K562 (cell line): Measurements from ENCODE around the gene PANX1. TPM values are rescaled to one million over a fixed set of nuclear protein-coding genes. Genes with fewer than 3 reads are reported as not detected.

ENCODE experiments used
- ATAC-seq: fragments of 200-7000 bp; cut with Tn5 transposase; 3 replicates; pipeline ENCODE4 v1.9.1; 2020; ENCODE audit warnings: moderate library complexity
- BruUV-seq: library from RNA; stranded (reverse); fragments of 400-500 nt; replicated peaks from 2 replicates; lab custom pipeline; 2021; lab: Mats Ljungman, UMichigan
- CTCF ChIA-PET: fragments of 300-600 bp; formaldehyde crosslinking; extraction: SDS; loops from one replicate; lab custom pipeline; 2021; ENCODE audit warnings: low intra/inter-chr PET ratio; lab: Yijun Ruan, JAX
- POLR2A ChIA-PET: fragments of 300-600, 350-650 bp; sonication (Branson Sonifier 250); formaldehyde crosslinking; extraction: SDS; loops from one replicate; lab custom pipeline; 2021; ENCODE audit warnings: antibody characterized with exemption, inconsistent platforms; lab: Yijun Ruan, JAX
- DNase-seq, 4 experiments: peaks; one replicate each; pipeline versions ENCODE4 v3.0.0 to v3.0.0-alpha.2; 2011 to 2018; ENCODE audit warnings: low spot score in 3 of 4, mixed read lengths in 3 of 4; ENCODE audit errors: extremely low read depth in 1 of 4
- FAIRE-seq: peaks from 2 replicates; lab custom pipeline; 2011; peaks lifted over from hg19 to GRCh38; lab: Jason Lieb, UNC
- H2AFZ ChIP-seq: 2 replicates; pipeline ENCODE4 v1.6.0; 2011; ENCODE audit warnings: low read depth, low read length, control low read depth, inconsistent platforms
- H3K27ac ChIP-seq: fragments of 200-600 bp; 3 replicates; pipeline ENCODE4 v1.8.0; 2011; ENCODE audit warnings: low read depth, mild to moderate bottlenecking, control low read depth, inconsistent platforms, low read length, moderate library complexity, mixed read lengths; ENCODE audit errors: extremely low read depth
- H3K27me3 ChIP-seq, 2 experiments: fragments of 300-600 bp in 1 of 2; 2 replicates in 1 of 2; 3 replicates in 1 of 2; pipeline versions ENCODE4 v1.6.0 to v1.8.0; 2011; ENCODE audit warnings: inconsistent platforms in 2 of 2, low read length in 2 of 2, mild to moderate bottlenecking in 1 of 2, mixed read lengths in 1 of 2, moderate library complexity in 1 of 2; ENCODE audit not compliant: control insufficient read depth in 2 of 2, insufficient read depth in 2 of 2
- H3K36me3 ChIP-seq: fragments of 300-600 bp; 3 replicates; pipeline ENCODE4 v1.8.0; 2011; ENCODE audit warnings: mild to moderate bottlenecking, low read length, inconsistent platforms; ENCODE audit not compliant: control insufficient read depth, insufficient read depth
- H3K4me1 ChIP-seq, 2 experiments: fragments of 200-600 bp in 1 of 2; replicated peaks in 1 of 2; 2 replicates in 1 of 2; 3 replicates in 1 of 2; pipeline versions ENCODE4 v1.5.1 to v1.8.0; 2011; ENCODE audit warnings: inconsistent platforms in 2 of 2, low read length in 2 of 2, mild to moderate bottlenecking in 1 of 2, mixed read lengths in 1 of 2, moderate library complexity in 1 of 2; ENCODE audit not compliant: control insufficient read depth in 2 of 2, insufficient read depth in 2 of 2
- H3K4me2 ChIP-seq: 2 replicates; pipeline ENCODE4 v1.6.1; 2011; ENCODE audit warnings: low read length, control low read depth, inconsistent platforms, mixed read lengths; ENCODE audit not compliant: insufficient read depth
- H3K4me3 ChIP-seq: fragments of 200-600 bp; sonication (generic), shearing (Covaris generic); 2 replicates; pipeline ENCODE4 v1.5.1; 2016; ENCODE audit warnings: control low read depth, inconsistent platforms
- H3K79me2 ChIP-seq: fragments of 200-600 bp; 3 replicates; pipeline ENCODE4 v1.8.0; 2011; ENCODE audit warnings: low read length, inconsistent platforms; ENCODE audit not compliant: control insufficient read depth, insufficient read depth
- H3K9ac ChIP-seq, 2 experiments: 2 replicates each; pipeline versions ENCODE4 v1.6.0 to v1.6.1; 2011; ENCODE audit warnings: low read depth in 2 of 2, low read length in 2 of 2, control low read depth in 1 of 2, inconsistent platforms in 1 of 2, mild to moderate bottlenecking in 1 of 2, mixed read lengths in 1 of 2; ENCODE audit not compliant: insufficient read depth in 1 of 2
- H3K9me1 ChIP-seq: one replicate; pipeline ENCODE4 v1.6.0; 2011; ENCODE audit warnings: inconsistent platforms, mild to moderate bottlenecking, low read length, moderate library complexity; ENCODE audit not compliant: control insufficient read depth, insufficient read depth
- H3K9me3 ChIP-seq: replicated peaks from 2 replicates; pipeline ENCODE4 v1.5.1; 2011; ENCODE audit warnings: low read depth, low read length, inconsistent platforms; ENCODE audit not compliant: control insufficient read depth, insufficient read depth
- H4K20me1 ChIP-seq: replicated peaks from 2 replicates; pipeline ENCODE4 v1.6.1; 2011; ENCODE audit warnings: low read length, inconsistent platforms, mixed read lengths; ENCODE audit not compliant: control insufficient read depth, insufficient read depth
- CBFA2T3 ChIP-seq: fragments of 450-650 bp; IDR thresholded peaks from 2 replicates; pipeline ENCODE4 v1.6.1; 2017
- CTCF ChIP-seq, 3 experiments: IDR thresholded peaks in 2 of 3; conservative IDR thresholded peaks in 1 of 3; 2 replicates each; pipeline ENCODE4 v1.5.1; 2011 to 2012; ENCODE audit warnings: low read length in 3 of 3, mild to moderate bottlenecking in 3 of 3, control low read depth in 2 of 3, improper control_type of control experiment in 1 of 3, inconsistent platforms in 1 of 3, low read depth in 1 of 3, mixed read lengths in 1 of 3, moderate library complexity in 1 of 3; ENCODE audit not compliant: insufficient read depth in 2 of 3
- DDX20 ChIP-seq: fragments of 450-650 bp; IDR thresholded peaks from 2 replicates; pipeline ENCODE4 v1.6.1; 2016; ENCODE audit warnings: missing genetic modification characterization, low read depth, mild to moderate bottlenecking, missing compliant biosample characterization, moderate library complexity
- FOXJ2 ChIP-seq: fragments of 200-800 bp; sonication (Bioruptor generic); IDR thresholded peaks from 2 replicates; pipeline ENCODE4 v1.6.1; 2016; ENCODE audit warnings: missing genetic modification characterization, missing compliant biosample characterization
- GATAD2A ChIP-seq: fragments of 450-650 bp; IDR thresholded peaks from 2 replicates; pipeline ENCODE4 v1.6.1; 2017
- GTF2A2 ChIP-seq: IDR thresholded peaks from 2 replicates; pipeline ENCODE4 v1.6.1; 2016; ENCODE audit warnings: mild to moderate bottlenecking, missing genetic modification characterization, missing compliant biosample characterization
- HSF4 ChIP-seq: fragments of 250-450 bp; sonication (Bioruptor Pico); IDR thresholded peaks from 2 replicates; pipeline ENCODE4 v2.1.2; 2022; ENCODE audit warnings: mild to moderate bottlenecking, moderate library complexity, borderline replicate concordance
- KLF16 ChIP-seq: IDR thresholded peaks from 2 replicates; pipeline ENCODE4 v1.6.1; 2016; ENCODE audit warnings: antibody characterized with exemption
- PTTG1 ChIP-seq: fragments of 450-650 bp; IDR thresholded peaks from 2 replicates; pipeline ENCODE4 v1.6.1; 2016; ENCODE audit warnings: low read depth, mild to moderate bottlenecking, missing genetic modification characterization, missing compliant biosample characterization
- RFX7 ChIP-seq: fragments of 250-450 bp; sonication (Bioruptor Pico); IDR thresholded peaks from 2 replicates; pipeline ENCODE4 v1.5.1; 2021; ENCODE audit warnings: mild to moderate bottlenecking
- SRF ChIP-seq, 2 experiments: fragments of 250-450, 450-650 bp in 1 of 2; sonication (Bioruptor Pico) in 1 of 2; sonication (generic) in 1 of 2; formaldehyde crosslinking; IDR thresholded peaks; 2 replicates each; pipeline versions ENCODE4 v1.5.0 to v1.5.1; 2020 to 2022; ENCODE audit warnings: mild to moderate bottlenecking in 1 of 2, missing genetic modification reagents in 1 of 2
- WGBS: fragments of 100-300 bp; shearing (Covaris generic); methylation state at CpG from one replicate; pipeline ENCODE4 v1.1.6; 2016; ENCODE audit warnings: low coverage, mixed read lengths; ENCODE audit not compliant: insufficient coverage; ENCODE audit errors: missing lambda C conversion rate; 5-methylcytosine and 5-hydroxymethylcytosine counted together
- in situ Hi-C: fragments of 300-500 bp; cut with MboI; formaldehyde crosslinking; loops from 4 replicates; pipeline ENCODE4 v1.15.0; 2018; ENCODE audit warnings: inconsistent platforms, mixed read lengths
- intact Hi-C: fragments of 100-400 bp; cut with micrococcal nuclease; formaldehyde crosslinking; loops from 2 replicates; pipeline ENCODE4 v1.14.2; 2022
- polyA plus RNA-seq, 8 experiments: library from polyadenylated mRNA; depleted of rRNA in 4 of 8; stranded (reverse) in 5 of 8; unstranded in 3 of 8; fragments of >200 nt; fragmentation: Nextera tagmentation in 2 of 8; fragmentation: Illumina TruSeq in 1 of 8; extraction: Ambion mirVana in 2 of 8; extraction: Trizol in 1 of 8; gene quantifications; 2 replicates each; pipeline versions ENCODE4 v1.2.1 to v1.2.3, GENCODE V29; 2011 to 2014; ENCODE audit warnings: inconsistent platforms in 1 of 8, missing spikeins in 1 of 8
- total RNA-seq, 7 experiments: library from RNA; depleted of rRNA in 6 of 7; stranded (reverse); fragments of >200 nt in 6 of 7; fragmentation: Illumina TruSeq in 2 of 7; extraction: Trizol in 2 of 7; gene quantifications; 2 replicates each; pipeline versions ENCODE4 v1.2.1 to v1.2.3, GENCODE V29; 2011 to 2021; ENCODE audit warnings: low replicate concordance in 1 of 7

The PANX1 gene
- total and polyA plus RNA-seq, 9 of the 15 experiments (the other 6 are each of a cell fraction or from before 2014, with no cell fraction given), result 1.9 to 14.8 (median 10.1) TPM

- TF ChIP-seq HSF4 (CRISPR knock-in tag), result no peak
- no peak for TF ChIP-seq PTTG1 (tag)
- TF ChIP-seq CBFA2T3, result no peak
- TF ChIP-seq GATAD2A, result no peak
- no peak for TF ChIP-seq KLF16
- TF ChIP-seq GTF2A2, result no peak
- TF ChIP-seq, all 486 proteins: peak for 0
These were observed 21.4 kb downstream of the PANX1 start (continued) for GRCh38 chr11:94150056-94150455.

- Histone ChIP-seq H3K4me3 (no peak overlapping the region), H4K20me1 (peaks cover 14% of the 10 kb centered on the region), H3K27ac (no peak overlapping the region), H3K9me3 (no peaks in the 10 kb centered on the region), H3K79me2 (peaks cover 47% of the 10 kb centered on the region), H3K4me2 (no peak overlapping the region), H2AFZ (no peak overlapping the region), H3K4me1 (peaks cover 14 to 44% of the 10 kb centered on the region in 2 experiments), H3K27me3 (no peaks in the 10 kb centered on the region), H3K9ac (no peak overlapping the region), H3K9me1 (peaks cover 3% of the 10 kb centered on the region), H3K36me3 (no peaks in the 10 kb centered on the region; the same call in 2 of the 3 replicates)
- TF ChIP-seq SRF (CRISPR knock-in tag; IDR thresholded peaks at IDR 0.05), result peak in 1 of 2 experiments; percentile 57; a peak in 1 of 4 replicates
- TF ChIP-seq CTCF (IDR thresholded peaks at IDR 0.05 in 2 of 3, conservative IDR thresholded peaks at IDR 0.05 in 1 of 3; ENCODE audit: insufficient read depth in 2 of 3, low read depth in 1 of 3, low read length in 3 of 3), result peak in 1 of 3 experiments; percentile 24; a peak in 2 of 6 replicates
- TF ChIP-seq DDX20, result no peak
- TF ChIP-seq RFX7 (CRISPR knock-in tag), result no peak
- 0 out of 2 replicates have a peak, but pooled peaks have one; percentile 16 for TF ChIP-seq FOXJ2
- in situ Hi-C loops, result no loop called here
- intact Hi-C loops, result no loop called here
- peak; percentile 72 for ATAC-seq
- POLR2A ChIA-PET, result interaction anchor here (0.6 to 1.8 kb wide), 5 partner anchors 15 to 220 kb away, joined by 3 to 7 read pairs (median 3); no protein-coding TSS in a partner anchor
- CTCF ChIA-PET, result no interaction called here
- no TSS peak for BruUV-seq
- 73% methylated on average over 4 of the region's 4 CpGs for WGBS
- DNase-seq, result peak in 3 of 4 experiments; percentile 28 to 39 (median 36)
- FAIRE-seq, result peak; percentile 46
These were observed 22.4 kb downstream of the PANX1 start for GRCh38 chr11:94150704-94151685.
